K562 (cell line): ENCODE measurements around the gene LLGL1. TPM values are rescaled to one million over a fixed set of nuclear protein-coding genes. Genes with fewer than 3 reads are reported as not detected.

Experiments used
- CBX8 ChIP-seq: fragments of 200-600 bp; sonication (generic); IDR thresholded peaks from 2 replicates; pipeline ENCODE4 v1.6.1; 2012; ENCODE audit warnings: borderline replicate concordance, mixed run types, low read depth, mild to moderate bottlenecking, moderate library complexity, mixed read lengths, low read length, control low read depth, inconsistent platforms; ENCODE audit not compliant: poor library complexity, severe bottlenecking; ENCODE audit errors: extremely low read depth
- GATAD2A ChIP-seq: fragments of 450-650 bp; IDR thresholded peaks from 2 replicates; pipeline ENCODE4 v1.6.1; 2017
- HEY1 ChIP-seq: fragments of 250-450 bp; sonication (Bioruptor Pico); IDR thresholded peaks from 2 replicates; pipeline ENCODE4 v1.5.0; 2020; ENCODE audit warnings: mild to moderate bottlenecking, moderate library complexity, borderline replicate concordance
- HMG20B ChIP-seq: fragments of 250-450 bp; sonication (Bioruptor Pico); IDR thresholded peaks from 2 replicates; pipeline ENCODE4 v1.5.0; 2021; ENCODE audit warnings: mild to moderate bottlenecking
- NFE2 ChIP-seq: IDR thresholded peaks from 2 replicates; pipeline ENCODE4 v1.6.1; 2014; ENCODE audit warnings: antibody characterized with exemption, low read depth
- SETDB1 ChIP-seq: IDR thresholded peaks from one replicate; pipeline ENCODE4 v1.6.1; 2012; ENCODE audit warnings: low read length, control low read depth, inconsistent platforms
- SMARCA5 ChIP-seq: fragments of 450-650 bp; IDR thresholded peaks from 2 replicates; pipeline ENCODE4 v1.6.1; 2016
- ZFP36 ChIP-seq: fragments of 150-350 bp; IDR thresholded peaks from 2 replicates; pipeline ENCODE4 v1.6.1; 2018; ENCODE audit warnings: low read length, low read depth; ENCODE audit not compliant: partially characterized antibody
- ZNF212 ChIP-seq: fragments of 450-650 bp; formaldehyde crosslinking; IDR thresholded peaks from 2 replicates; pipeline ENCODE4 v1.4.0; 2020; ENCODE audit warnings: mild to moderate bottlenecking
- ZNF444 ChIP-seq: fragments of 250-450 bp; sonication (Bioruptor Pico); IDR thresholded peaks from 2 replicates; pipeline ENCODE4 v1.4.0; 2020; ENCODE audit warnings: mild to moderate bottlenecking, moderate library complexity
- polyA plus RNA-seq, 8 experiments: library from polyadenylated mRNA; depleted of rRNA in 4 of 8; stranded (reverse) in 5 of 8; unstranded in 3 of 8; fragments of >200 nt; fragmentation: Nextera tagmentation in 2 of 8; fragmentation: Illumina TruSeq in 1 of 8; extraction: Ambion mirVana in 2 of 8; extraction: Trizol in 1 of 8; gene quantifications; 2 replicates each; pipeline versions ENCODE4 v1.2.1 to v1.2.3, GENCODE V29; 2011 to 2014; ENCODE audit warnings: inconsistent platforms in 1 of 8, missing spikeins in 1 of 8
- total RNA-seq, 7 experiments: library from RNA; depleted of rRNA in 6 of 7; stranded (reverse); fragments of >200 nt in 6 of 7; fragmentation: Illumina TruSeq in 2 of 7; extraction: Trizol in 2 of 7; gene quantifications; 2 replicates each; pipeline versions ENCODE4 v1.2.1 to v1.2.3, GENCODE V29; 2011 to 2021; ENCODE audit warnings: low replicate concordance in 1 of 7
- TF ChIP-seq, protein P1 (sequence below): sonication (generic); formaldehyde crosslinking; IDR thresholded peaks from 2 replicates; pipeline ENCODE4 v1.8.0; 2022; ENCODE audit warnings: mild to moderate bottlenecking, missing genetic modification reagents
- TF ChIP-seq, protein P2 (sequence below): fragments of 450-650 bp; IDR thresholded peaks from 2 replicates; pipeline ENCODE4 v1.6.1; 2014; ENCODE audit warnings: low read depth, mild to moderate bottlenecking, moderate library complexity, borderline replicate concordance
- TF ChIP-seq, protein P3 (sequence below), 2 experiments: fragments of 450-650 bp; IDR thresholded peaks; 2 replicates each; pipeline ENCODE4 v1.6.1; 2018; ENCODE audit warnings: mild to moderate bottlenecking in 2 of 2, low read depth in 1 of 2; ENCODE audit not compliant: partially characterized antibody in 2 of 2
- TF ChIP-seq, protein P4 (sequence below): fragments of 450-650 bp; IDR thresholded peaks from 2 replicates; pipeline ENCODE4 v1.6.1; 2016

LLGL1 gene
- total and polyA plus RNA-seq, 9 of the 15 experiments (the other 6 are each of a cell fraction or from before 2014, with no cell fraction given) = 0.11 to 12.9 (median 5.3) TPM; not detected in 1

DNA sequence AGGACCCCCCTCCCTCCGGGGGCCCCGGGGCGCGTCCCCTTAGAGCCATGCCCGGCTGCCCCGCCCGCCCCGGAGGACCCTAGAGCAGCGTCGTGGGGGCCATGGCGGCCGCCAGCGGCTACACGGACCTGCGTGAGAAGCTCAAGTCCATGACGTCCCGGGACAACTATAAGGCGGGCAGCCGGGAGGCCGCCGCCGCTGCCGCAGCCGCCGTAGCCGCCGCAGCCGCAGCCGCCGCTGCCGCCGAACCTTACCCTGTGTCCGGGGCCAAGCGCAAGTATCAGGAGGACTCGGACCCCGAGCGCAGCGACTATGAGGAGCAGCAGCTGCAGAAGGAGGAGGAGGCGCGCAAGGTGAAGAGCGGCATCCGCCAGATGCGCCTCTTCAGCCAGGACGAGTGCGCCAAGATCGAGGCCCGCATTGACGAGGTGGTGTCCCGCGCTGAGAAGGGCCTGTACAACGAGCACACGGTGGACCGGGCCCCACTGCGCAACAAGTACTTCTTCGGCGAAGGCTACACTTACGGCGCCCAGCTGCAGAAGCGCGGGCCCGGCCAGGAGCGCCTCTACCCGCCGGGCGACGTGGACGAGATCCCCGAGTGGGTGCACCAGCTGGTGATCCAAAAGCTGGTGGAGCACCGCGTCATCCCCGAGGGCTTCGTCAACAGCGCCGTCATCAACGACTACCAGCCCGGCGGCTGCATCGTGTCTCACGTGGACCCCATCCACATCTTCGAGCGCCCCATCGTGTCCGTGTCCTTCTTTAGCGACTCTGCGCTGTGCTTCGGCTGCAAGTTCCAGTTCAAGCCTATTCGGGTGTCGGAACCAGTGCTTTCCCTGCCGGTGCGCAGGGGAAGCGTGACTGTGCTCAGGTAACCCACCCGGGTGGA is 41.0 kb upstream of the LLGL1 start (continued):
- TF ChIP-seq, protein P1, sequence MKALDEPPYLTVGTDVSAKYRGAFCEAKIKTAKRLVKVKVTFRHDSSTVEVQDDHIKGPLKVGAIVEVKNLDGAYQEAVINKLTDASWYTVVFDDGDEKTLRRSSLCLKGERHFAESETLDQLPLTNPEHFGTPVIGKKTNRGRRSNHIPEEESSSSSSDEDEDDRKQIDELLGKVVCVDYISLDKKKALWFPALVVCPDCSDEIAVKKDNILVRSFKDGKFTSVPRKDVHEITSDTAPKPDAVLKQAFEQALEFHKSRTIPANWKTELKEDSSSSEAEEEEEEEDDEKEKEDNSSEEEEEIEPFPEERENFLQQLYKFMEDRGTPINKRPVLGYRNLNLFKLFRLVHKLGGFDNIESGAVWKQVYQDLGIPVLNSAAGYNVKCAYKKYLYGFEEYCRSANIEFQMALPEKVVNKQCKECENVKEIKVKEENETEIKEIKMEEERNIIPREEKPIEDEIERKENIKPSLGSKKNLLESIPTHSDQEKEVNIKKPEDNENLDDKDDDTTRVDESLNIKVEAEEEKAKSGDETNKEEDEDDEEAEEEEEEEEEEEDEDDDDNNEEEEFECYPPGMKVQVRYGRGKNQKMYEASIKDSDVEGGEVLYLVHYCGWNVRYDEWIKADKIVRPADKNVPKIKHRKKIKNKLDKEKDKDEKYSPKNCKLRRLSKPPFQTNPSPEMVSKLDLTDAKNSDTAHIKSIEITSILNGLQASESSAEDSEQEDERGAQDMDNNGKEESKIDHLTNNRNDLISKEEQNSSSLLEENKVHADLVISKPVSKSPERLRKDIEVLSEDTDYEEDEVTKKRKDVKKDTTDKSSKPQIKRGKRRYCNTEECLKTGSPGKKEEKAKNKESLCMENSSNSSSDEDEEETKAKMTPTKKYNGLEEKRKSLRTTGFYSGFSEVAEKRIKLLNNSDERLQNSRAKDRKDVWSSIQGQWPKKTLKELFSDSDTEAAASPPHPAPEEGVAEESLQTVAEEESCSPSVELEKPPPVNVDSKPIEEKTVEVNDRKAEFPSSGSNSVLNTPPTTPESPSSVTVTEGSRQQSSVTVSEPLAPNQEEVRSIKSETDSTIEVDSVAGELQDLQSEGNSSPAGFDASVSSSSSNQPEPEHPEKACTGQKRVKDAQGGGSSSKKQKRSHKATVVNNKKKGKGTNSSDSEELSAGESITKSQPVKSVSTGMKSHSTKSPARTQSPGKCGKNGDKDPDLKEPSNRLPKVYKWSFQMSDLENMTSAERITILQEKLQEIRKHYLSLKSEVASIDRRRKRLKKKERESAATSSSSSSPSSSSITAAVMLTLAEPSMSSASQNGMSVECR (CRISPR knock-in tag) = peak; percentile 72
- TF ChIP-seq SETDB1 = no peak
- TF ChIP-seq CBX8 = no peak
- no peak for TF ChIP-seq GATAD2A
- TF ChIP-seq, protein P2, sequence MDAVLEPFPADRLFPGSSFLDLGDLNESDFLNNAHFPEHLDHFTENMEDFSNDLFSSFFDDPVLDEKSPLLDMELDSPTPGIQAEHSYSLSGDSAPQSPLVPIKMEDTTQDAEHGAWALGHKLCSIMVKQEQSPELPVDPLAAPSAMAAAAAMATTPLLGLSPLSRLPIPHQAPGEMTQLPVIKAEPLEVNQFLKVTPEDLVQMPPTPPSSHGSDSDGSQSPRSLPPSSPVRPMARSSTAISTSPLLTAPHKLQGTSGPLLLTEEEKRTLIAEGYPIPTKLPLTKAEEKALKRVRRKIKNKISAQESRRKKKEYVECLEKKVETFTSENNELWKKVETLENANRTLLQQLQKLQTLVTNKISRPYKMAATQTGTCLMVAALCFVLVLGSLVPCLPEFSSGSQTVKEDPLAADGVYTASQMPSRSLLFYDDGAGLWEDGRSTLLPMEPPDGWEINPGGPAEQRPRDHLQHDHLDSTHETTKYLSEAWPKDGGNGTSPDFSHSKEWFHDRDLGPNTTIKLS = no peak
- TF ChIP-seq, protein P3, sequence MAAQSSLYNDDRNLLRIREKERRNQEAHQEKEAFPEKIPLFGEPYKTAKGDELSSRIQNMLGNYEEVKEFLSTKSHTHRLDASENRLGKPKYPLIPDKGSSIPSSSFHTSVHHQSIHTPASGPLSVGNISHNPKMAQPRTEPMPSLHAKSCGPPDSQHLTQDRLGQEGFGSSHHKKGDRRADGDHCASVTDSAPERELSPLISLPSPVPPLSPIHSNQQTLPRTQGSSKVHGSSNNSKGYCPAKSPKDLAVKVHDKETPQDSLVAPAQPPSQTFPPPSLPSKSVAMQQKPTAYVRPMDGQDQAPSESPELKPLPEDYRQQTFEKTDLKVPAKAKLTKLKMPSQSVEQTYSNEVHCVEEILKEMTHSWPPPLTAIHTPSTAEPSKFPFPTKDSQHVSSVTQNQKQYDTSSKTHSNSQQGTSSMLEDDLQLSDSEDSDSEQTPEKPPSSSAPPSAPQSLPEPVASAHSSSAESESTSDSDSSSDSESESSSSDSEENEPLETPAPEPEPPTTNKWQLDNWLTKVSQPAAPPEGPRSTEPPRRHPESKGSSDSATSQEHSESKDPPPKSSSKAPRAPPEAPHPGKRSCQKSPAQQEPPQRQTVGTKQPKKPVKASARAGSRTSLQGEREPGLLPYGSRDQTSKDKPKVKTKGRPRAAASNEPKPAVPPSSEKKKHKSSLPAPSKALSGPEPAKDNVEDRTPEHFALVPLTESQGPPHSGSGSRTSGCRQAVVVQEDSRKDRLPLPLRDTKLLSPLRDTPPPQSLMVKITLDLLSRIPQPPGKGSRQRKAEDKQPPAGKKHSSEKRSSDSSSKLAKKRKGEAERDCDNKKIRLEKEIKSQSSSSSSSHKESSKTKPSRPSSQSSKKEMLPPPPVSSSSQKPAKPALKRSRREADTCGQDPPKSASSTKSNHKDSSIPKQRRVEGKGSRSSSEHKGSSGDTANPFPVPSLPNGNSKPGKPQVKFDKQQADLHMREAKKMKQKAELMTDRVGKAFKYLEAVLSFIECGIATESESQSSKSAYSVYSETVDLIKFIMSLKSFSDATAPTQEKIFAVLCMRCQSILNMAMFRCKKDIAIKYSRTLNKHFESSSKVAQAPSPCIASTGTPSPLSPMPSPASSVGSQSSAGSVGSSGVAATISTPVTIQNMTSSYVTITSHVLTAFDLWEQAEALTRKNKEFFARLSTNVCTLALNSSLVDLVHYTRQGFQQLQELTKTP (IDR thresholded peaks at IDR 0.05; ENCODE audit: low read depth in 1 of 2, partially characterized antibody in 2 of 2) = no peak
- TF ChIP-seq ZFP36 = no peak
- no peak for TF ChIP-seq HEY1 (CRISPR knock-in tag)
- TF ChIP-seq SMARCA5 = no peak
- TF ChIP-seq ZNF212 (CRISPR knock-in tag) = no peak
- TF ChIP-seq, protein P4, sequence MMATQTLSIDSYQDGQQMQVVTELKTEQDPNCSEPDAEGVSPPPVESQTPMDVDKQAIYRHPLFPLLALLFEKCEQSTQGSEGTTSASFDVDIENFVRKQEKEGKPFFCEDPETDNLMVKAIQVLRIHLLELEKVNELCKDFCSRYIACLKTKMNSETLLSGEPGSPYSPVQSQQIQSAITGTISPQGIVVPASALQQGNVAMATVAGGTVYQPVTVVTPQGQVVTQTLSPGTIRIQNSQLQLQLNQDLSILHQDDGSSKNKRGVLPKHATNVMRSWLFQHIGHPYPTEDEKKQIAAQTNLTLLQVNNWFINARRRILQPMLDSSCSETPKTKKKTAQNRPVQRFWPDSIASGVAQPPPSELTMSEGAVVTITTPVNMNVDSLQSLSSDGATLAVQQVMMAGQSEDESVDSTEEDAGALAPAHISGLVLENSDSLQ = no peak
- no peak for TF ChIP-seq NFE2
- no peak for TF ChIP-seq HMG20B
- TF ChIP-seq ZNF444 = no peak
